H1 (cell line): ENCODE measurements around the gene EPHA3. TPM values are rescaled to one million over a fixed set of nuclear protein-coding genes. Genes with fewer than 3 reads are reported as not detected.

ENCODE experiments used
- CTBP2 ChIP-seq: IDR thresholded peaks from 2 replicates; pipeline ENCODE4 v1.7.0; 2011; ENCODE audit warnings: borderline replicate concordance, mild to moderate bottlenecking, moderate library complexity, mixed read lengths, low read length; ENCODE audit not compliant: insufficient read depth, insufficient read length
- EP300 ChIP-seq, 2 experiments: IDR thresholded peaks; 1 replicate in 1 of 2; 2 replicates in 1 of 2; pipeline ENCODE4 v1.6.1; 2011 to 2012; ENCODE audit warnings: low read depth in 2 of 2, low read length in 2 of 2, mild to moderate bottlenecking in 2 of 2, borderline replicate concordance in 1 of 2, inconsistent platforms in 1 of 2, moderate library complexity in 1 of 2
- POLR2A ChIP-seq, 2 experiments: IDR thresholded peaks; 1 replicate in 1 of 2; 2 replicates in 1 of 2; pipeline ENCODE4 v1.6.1; 2011; ENCODE audit warnings: low read depth in 2 of 2, low read length in 2 of 2, mild to moderate bottlenecking in 2 of 2; ENCODE audit errors: control extremely low read depth in 1 of 2
- SAP30 ChIP-seq: fragments of 300-600 bp; sonication (generic); IDR thresholded peaks from 2 replicates; pipeline ENCODE4 v1.7.1; 2012; ENCODE audit warnings: low read length, moderate library complexity, mild to moderate bottlenecking, inconsistent platforms; ENCODE audit not compliant: insufficient read depth, insufficient replicate concordance
- SP2 ChIP-seq: IDR thresholded peaks from 2 replicates; pipeline ENCODE4 v1.6.1; 2012; ENCODE audit warnings: mild to moderate bottlenecking, low read length, inconsistent platforms
- TBP ChIP-seq: IDR thresholded peaks from 2 replicates; pipeline ENCODE4 v1.6.1; 2011; ENCODE audit warnings: low read depth, low read length, improper control_type of control experiment
- TCF12 ChIP-seq: IDR thresholded peaks from 2 replicates; pipeline ENCODE4 v1.6.1; 2011; ENCODE audit warnings: low read depth, mild to moderate bottlenecking, low read length
- USF2 ChIP-seq: IDR thresholded peaks from 2 replicates; pipeline ENCODE4 v1.6.1; 2011; ENCODE audit warnings: low read length, improper control_type of control experiment
- polyA plus RNA-seq, 7 experiments: library from polyadenylated mRNA; depleted of rRNA in 3 of 7; stranded (reverse) in 5 of 7; unstranded in 2 of 7; fragments of >200 nt in 5 of 7; fragments of 200-250 nt in 2 of 7; gene quantifications; 1 replicate in 5 of 7; 2 replicates in 1 of 7; 4 replicates in 1 of 7; pipeline versions ENCODE4 v1.2.1 to v1.2.3, GENCODE V29; 2011 to 2013; ENCODE audit warnings: missing spikeins in 2 of 7, mixed read lengths in 2 of 7
- total RNA-seq: library from RNA; stranded (reverse); fragmentation: NEBNext Ultra II Directional; extraction: Animal tissue kit (Norgen Biotek cat#: 25700); gene quantifications from 2 replicates; pipeline ENCODE4 v1.2.1, GENCODE V29; 2021
- TF ChIP-seq, protein P1 (sequence below), 3 experiments: IDR thresholded peaks; 1 replicate in 2 of 3; 2 replicates in 1 of 3; pipeline versions ENCODE4 v1.5.1 to v1.6.1; 2011; ENCODE audit warnings: low read length in 3 of 3, mild to moderate bottlenecking in 3 of 3, inconsistent platforms in 2 of 3, low read depth in 1 of 3, moderate library complexity in 1 of 3; ENCODE audit not compliant: insufficient read depth in 1 of 3; ENCODE audit errors: control extremely low read depth in 1 of 3

The EPHA3 gene
- total and polyA plus RNA-seq, 2 of the 8 experiments (the other 6 are each of a cell fraction or from before 2014, with no cell fraction given): 0.09 to 0.22 TPM

DNA sequence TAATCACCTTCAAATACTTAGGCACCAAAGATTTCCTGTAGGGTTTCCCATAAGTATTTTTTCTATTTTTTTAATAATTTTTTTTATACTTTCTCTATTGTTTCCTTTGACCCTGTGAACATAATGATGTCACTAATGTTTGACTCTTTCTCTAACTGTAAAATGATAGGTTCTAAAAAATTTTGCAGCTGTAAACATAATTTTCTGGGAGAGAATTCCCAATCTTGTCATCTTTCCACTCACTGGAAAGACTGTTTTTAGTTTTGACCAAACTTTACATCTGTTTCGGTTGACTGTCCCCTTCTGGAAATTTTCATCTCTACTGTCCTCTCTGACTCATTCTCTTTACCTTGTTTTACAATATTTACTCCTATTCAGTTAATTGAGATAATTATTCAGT is 5.5 kb upstream of the EPHA3 start (continued):
- TF ChIP-seq POLR2A (IDR thresholded peaks at IDR 0.05; ENCODE audit: control extremely low read depth in 1 of 2, low read depth in 2 of 2, low read length in 2 of 2): no peak
- TF ChIP-seq, protein P1, sequence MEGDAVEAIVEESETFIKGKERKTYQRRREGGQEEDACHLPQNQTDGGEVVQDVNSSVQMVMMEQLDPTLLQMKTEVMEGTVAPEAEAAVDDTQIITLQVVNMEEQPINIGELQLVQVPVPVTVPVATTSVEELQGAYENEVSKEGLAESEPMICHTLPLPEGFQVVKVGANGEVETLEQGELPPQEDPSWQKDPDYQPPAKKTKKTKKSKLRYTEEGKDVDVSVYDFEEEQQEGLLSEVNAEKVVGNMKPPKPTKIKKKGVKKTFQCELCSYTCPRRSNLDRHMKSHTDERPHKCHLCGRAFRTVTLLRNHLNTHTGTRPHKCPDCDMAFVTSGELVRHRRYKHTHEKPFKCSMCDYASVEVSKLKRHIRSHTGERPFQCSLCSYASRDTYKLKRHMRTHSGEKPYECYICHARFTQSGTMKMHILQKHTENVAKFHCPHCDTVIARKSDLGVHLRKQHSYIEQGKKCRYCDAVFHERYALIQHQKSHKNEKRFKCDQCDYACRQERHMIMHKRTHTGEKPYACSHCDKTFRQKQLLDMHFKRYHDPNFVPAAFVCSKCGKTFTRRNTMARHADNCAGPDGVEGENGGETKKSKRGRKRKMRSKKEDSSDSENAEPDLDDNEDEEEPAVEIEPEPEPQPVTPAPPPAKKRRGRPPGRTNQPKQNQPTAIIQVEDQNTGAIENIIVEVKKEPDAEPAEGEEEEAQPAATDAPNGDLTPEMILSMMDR (IDR thresholded peaks at IDR 0.05; ENCODE audit: control extremely low read depth in 1 of 3, insufficient read depth in 1 of 3, low read depth in 1 of 3, low read length in 3 of 3): no peak
- no peak for TF ChIP-seq EP300 (IDR thresholded peaks at IDR 0.05; ENCODE audit: borderline replicate concordance in 1 of 2, low read depth in 2 of 2, low read length in 2 of 2)
- no peak for TF ChIP-seq TBP
- no peak for TF ChIP-seq TCF12
- no peak for TF ChIP-seq CTBP2
- no peak for TF ChIP-seq SAP30
- no peak for TF ChIP-seq SP2
- no peak for TF ChIP-seq USF2
